ENCODE measurements around the gene PM20D2.

Gene PM20D2

DNA sequence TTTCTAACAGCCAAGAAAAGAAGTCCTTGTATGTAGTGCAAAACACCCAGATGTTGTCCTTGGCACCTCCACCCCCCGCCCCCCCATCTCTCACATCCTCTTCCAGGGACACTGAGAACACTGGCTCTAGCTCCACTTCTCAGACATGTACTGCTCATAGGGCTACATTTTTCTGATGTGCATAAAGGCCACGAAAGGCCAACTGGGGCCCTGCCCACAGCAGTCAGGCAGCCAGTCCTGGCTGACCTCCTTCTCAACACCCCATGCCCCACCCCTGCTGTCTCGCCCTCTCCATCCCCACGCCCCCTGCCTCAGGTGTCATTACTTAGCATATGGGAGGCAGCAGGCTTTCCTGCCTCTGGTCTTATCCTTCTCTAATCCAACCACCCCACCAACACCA lies 60.0 kb downstream of the PM20D2 start:
- no peak overlapping the region for H3K27ac ChIP-seq
- no peak for TF ChIP-seq ZFX (IDR thresholded peaks at IDR 0.05; ENCODE audit: borderline replicate concordance)
- TF ChIP-seq, protein P1, sequence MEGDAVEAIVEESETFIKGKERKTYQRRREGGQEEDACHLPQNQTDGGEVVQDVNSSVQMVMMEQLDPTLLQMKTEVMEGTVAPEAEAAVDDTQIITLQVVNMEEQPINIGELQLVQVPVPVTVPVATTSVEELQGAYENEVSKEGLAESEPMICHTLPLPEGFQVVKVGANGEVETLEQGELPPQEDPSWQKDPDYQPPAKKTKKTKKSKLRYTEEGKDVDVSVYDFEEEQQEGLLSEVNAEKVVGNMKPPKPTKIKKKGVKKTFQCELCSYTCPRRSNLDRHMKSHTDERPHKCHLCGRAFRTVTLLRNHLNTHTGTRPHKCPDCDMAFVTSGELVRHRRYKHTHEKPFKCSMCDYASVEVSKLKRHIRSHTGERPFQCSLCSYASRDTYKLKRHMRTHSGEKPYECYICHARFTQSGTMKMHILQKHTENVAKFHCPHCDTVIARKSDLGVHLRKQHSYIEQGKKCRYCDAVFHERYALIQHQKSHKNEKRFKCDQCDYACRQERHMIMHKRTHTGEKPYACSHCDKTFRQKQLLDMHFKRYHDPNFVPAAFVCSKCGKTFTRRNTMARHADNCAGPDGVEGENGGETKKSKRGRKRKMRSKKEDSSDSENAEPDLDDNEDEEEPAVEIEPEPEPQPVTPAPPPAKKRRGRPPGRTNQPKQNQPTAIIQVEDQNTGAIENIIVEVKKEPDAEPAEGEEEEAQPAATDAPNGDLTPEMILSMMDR (IDR thresholded peaks at IDR 0.05) = no peak

DNA sequence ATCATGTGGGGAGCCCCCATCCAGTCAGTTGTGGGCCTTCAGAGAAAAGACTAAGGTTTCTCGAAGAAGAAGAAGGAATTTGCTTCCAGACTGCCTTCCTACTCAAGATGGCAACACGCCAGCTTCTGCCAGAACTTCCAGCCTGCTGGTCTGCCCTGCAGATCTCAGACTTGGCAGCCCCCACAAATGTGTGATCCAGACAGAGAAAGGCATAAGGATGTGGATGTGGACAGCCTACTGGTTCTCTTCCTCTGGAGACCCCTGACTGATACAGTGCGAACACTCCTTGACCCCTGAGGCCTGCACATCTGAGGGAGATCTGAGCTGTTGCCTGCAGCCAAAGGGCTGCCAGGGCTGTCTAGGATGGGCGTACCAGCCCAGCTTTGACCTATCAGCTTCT lies 62.7 kb downstream of the PM20D2 start:
- no peak overlapping the region for H3K27ac ChIP-seq
- no peak for TF ChIP-seq ZFX (IDR thresholded peaks at IDR 0.05; ENCODE audit: borderline replicate concordance)
- TF ChIP-seq, protein P1 (IDR thresholded peaks at IDR 0.05) = no peak

GRCh38 chr6:89209457-89209856 lies 63.6 kb downstream of the PM20D2 start:
- H3K27ac ChIP-seq = no peak overlapping the region
- TF ChIP-seq ZFX (IDR thresholded peaks at IDR 0.05; ENCODE audit: borderline replicate concordance) = no peak
- TF ChIP-seq, protein P1 (IDR thresholded peaks at IDR 0.05) = no peak

GRCh38 chr6:89212472-89212871 lies 66.6 kb downstream of the PM20D2 start:
- no peak for TF ChIP-seq ZFX (IDR thresholded peaks at IDR 0.05; ENCODE audit: borderline replicate concordance)
- TF ChIP-seq, protein P1 (IDR thresholded peaks at IDR 0.05) = no peak
- H3K27ac ChIP-seq = no peak overlapping the region

- no peak overlapping the region for H3K27ac ChIP-seq
- TF ChIP-seq ZFX (IDR thresholded peaks at IDR 0.05; ENCODE audit: borderline replicate concordance) = no peak
- TF ChIP-seq, protein P1 (IDR thresholded peaks at IDR 0.05) = no peak
These were observed 68.3 kb downstream of the PM20D2 start for GRCh38 chr6:89214197-89214596.
